IMR-90 (cell line): Measurements from ENCODE around the gene BRME1. TPM values are rescaled to one million over a fixed set of nuclear protein-coding genes. Genes with fewer than 3 reads are reported as not detected.

ENCODE experiments used
- polyA plus RNA-seq, 3 experiments: library from polyadenylated mRNA; depleted of rRNA; stranded (reverse); fragments of >200 nt; gene quantifications; 2 replicates each; pipeline ENCODE4 v1.2.3, GENCODE V29; 2012; ENCODE audit warnings: low replicate concordance in 1 of 3
- total RNA-seq: library from RNA; depleted of rRNA; stranded (reverse); fragments of >200 nt; gene quantifications from 2 replicates; pipeline ENCODE4 v1.2.3, GENCODE V29; 2012
- TF ChIP-seq, protein P1 (sequence below): conservative IDR thresholded peaks from 2 replicates; pipeline ENCODE4 v1.5.1; 2012; ENCODE audit warnings: mild to moderate bottlenecking, low read depth, low read length, improper control_type of control experiment

The BRME1 gene
- total and polyA plus RNA-seq, 2 of the 4 experiments (the other 2 are of a cell fraction), result 0.18 to 0.38 TPM

DNA sequence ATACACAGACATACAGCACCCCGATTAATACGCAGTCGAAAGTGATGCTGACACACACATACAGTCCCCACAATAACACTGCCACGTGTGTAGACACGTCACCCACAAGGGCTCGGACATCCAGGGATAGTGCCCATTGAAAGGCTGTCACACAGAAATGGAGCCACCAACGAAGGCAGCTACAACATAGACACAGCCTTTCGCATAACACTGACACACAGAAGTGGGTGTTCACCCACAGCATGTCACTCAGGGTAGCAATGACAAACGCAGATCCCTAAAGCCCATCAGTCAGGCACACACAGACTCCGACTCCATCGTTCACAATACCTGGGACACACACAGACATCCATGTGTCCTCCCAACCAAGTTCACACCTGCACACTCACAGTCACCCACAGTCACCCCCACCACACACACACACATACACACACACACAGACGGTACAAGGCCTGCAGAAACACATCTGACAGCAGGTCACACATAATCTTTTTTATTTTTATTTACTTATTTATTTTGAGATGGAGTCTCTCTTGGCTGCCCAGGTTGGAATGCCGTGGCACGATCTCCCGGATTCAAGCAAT lies 39.4 kb downstream of the BRME1 start (continued):
- TF ChIP-seq, protein P1, sequence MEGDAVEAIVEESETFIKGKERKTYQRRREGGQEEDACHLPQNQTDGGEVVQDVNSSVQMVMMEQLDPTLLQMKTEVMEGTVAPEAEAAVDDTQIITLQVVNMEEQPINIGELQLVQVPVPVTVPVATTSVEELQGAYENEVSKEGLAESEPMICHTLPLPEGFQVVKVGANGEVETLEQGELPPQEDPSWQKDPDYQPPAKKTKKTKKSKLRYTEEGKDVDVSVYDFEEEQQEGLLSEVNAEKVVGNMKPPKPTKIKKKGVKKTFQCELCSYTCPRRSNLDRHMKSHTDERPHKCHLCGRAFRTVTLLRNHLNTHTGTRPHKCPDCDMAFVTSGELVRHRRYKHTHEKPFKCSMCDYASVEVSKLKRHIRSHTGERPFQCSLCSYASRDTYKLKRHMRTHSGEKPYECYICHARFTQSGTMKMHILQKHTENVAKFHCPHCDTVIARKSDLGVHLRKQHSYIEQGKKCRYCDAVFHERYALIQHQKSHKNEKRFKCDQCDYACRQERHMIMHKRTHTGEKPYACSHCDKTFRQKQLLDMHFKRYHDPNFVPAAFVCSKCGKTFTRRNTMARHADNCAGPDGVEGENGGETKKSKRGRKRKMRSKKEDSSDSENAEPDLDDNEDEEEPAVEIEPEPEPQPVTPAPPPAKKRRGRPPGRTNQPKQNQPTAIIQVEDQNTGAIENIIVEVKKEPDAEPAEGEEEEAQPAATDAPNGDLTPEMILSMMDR, result no peak
